ENCODE data around the gene TEX14. TPM values are rescaled to one million over a fixed set of nuclear protein-coding genes. Genes with fewer than 3 reads are reported as not detected.

Gene TEX14
- total RNA-seq, 1 experiment from 2014 or later, result 0.55 TPM

- Histone ChIP-seq H3K27ac (no peak overlapping the region), H3K9me2 (ENCODE audit: insufficient read depth) (no peaks in the 10 kb centered on the region), H3K4me1 (replicated peaks; ENCODE audit: insufficient read depth) (no peaks in the 10 kb centered on the region), H3K27me3 (ENCODE audit: insufficient read depth, low read depth) (no peaks in the 10 kb centered on the region), H3K4me2 (no peak overlapping the region), H3K79me2 (ENCODE audit: low read depth) (no peaks in the 10 kb centered on the region), H4K20me1 (ENCODE audit: insufficient read depth) (no peaks in the 10 kb centered on the region), H2AFZ (no peak overlapping the region), H3F3A (ENCODE audit: insufficient read depth, low read depth) (no peaks in the 10 kb centered on the region), H3K4me3 (no peak overlapping the region), H3K9me3 (ENCODE audit: insufficient read depth, low read depth) (no peaks in the 10 kb centered on the region), H3K36me3 (ENCODE audit: low read depth) (no peaks in the 10 kb centered on the region)
- ChIA-PET POLR2A (ENCODE audit: unreplicated experiment) (no interaction called here), CTCF (no interaction called here)
- TF ChIP-seq, protein P1, sequence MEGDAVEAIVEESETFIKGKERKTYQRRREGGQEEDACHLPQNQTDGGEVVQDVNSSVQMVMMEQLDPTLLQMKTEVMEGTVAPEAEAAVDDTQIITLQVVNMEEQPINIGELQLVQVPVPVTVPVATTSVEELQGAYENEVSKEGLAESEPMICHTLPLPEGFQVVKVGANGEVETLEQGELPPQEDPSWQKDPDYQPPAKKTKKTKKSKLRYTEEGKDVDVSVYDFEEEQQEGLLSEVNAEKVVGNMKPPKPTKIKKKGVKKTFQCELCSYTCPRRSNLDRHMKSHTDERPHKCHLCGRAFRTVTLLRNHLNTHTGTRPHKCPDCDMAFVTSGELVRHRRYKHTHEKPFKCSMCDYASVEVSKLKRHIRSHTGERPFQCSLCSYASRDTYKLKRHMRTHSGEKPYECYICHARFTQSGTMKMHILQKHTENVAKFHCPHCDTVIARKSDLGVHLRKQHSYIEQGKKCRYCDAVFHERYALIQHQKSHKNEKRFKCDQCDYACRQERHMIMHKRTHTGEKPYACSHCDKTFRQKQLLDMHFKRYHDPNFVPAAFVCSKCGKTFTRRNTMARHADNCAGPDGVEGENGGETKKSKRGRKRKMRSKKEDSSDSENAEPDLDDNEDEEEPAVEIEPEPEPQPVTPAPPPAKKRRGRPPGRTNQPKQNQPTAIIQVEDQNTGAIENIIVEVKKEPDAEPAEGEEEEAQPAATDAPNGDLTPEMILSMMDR (conservative IDR thresholded peaks at IDR 0.05), result no peak
- no peak for TF ChIP-seq EZH2 (IDR thresholded peaks at IDR 0.05; ENCODE audit: low read depth)
- intact Hi-C loops (cut with micrococcal nuclease; ENCODE audit: unreplicated experiment), result no loop called here
- BruUV-seq (replicated peaks), result no TSS peak
- DNase-seq, result no peak
These were observed 89.9 kb downstream of the TEX14 start for GRCh38 chr17:58601976-58602375.

GRCh38 chr17:58597371-58597770, 94.5 kb downstream of the TEX14 start:
- H3K27me3 ChIP-seq (ENCODE audit: insufficient read depth, low read depth), result no peaks in the 10 kb centered on the region
- ChIA-PET POLR2A (ENCODE audit: unreplicated experiment) (no interaction called here), CTCF (no interaction called here)
- H3K27ac ChIP-seq, result no peak overlapping the region
- H3F3A ChIP-seq (ENCODE audit: insufficient read depth, low read depth), result no peaks in the 10 kb centered on the region
- no TSS peak for BruUV-seq (replicated peaks)
- H3K79me2 ChIP-seq (ENCODE audit: low read depth), result no peaks in the 10 kb centered on the region
- DNase-seq, result no peak
- no peaks in the 10 kb centered on the region for H4K20me1 ChIP-seq (ENCODE audit: insufficient read depth)
- no peak overlapping the region for H3K4me2 ChIP-seq
- no peaks in the 10 kb centered on the region for H3K36me3 ChIP-seq (ENCODE audit: low read depth)
- no peaks in the 10 kb centered on the region for H3K9me3 ChIP-seq (ENCODE audit: insufficient read depth, low read depth)
- H3K4me1 ChIP-seq (replicated peaks; ENCODE audit: insufficient read depth), result no peaks in the 10 kb centered on the region
- no peaks in the 10 kb centered on the region for H3K9me2 ChIP-seq (ENCODE audit: insufficient read depth)
- TF ChIP-seq EZH2 (IDR thresholded peaks at IDR 0.05; ENCODE audit: low read depth), result no peak
- TF ChIP-seq, protein P1 (conservative IDR thresholded peaks at IDR 0.05), result no peak
- intact Hi-C loops (cut with micrococcal nuclease; ENCODE audit: unreplicated experiment), result no loop called here
- H2AFZ ChIP-seq, result no peak overlapping the region
- no peak overlapping the region for H3K4me3 ChIP-seq

DNA sequence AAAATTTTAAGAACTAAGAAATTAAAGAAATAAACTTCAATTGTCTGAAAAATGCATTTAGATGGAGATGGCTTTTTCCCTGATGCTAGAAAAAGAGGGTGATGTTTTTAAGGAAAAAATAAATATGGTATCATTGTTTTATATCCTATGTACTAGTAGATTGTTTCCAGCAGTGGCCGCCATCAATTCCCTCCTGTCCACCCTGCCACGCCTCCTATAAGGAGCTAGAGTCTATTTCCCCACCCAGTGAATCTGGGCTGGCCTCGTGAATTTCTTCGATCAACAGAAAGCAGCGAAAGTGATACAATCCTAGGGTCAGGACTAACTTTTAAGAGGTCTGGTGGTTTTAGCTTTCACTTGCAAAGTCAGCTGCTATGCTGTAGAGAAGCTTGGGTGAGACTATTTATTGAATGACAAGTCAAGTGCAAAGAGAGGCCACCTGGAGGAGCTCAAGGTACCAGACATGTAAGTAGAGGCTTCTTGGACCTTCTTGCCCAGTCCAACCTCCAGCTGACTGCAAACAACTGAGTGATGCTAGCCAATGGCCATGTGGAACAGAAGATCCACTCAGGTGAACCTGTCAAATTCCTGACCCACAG, 96.6 kb downstream of the TEX14 start:
- Histone ChIP-seq H3K9me3 (ENCODE audit: insufficient read depth, low read depth) (no peaks in the 10 kb centered on the region), H3K27me3 (ENCODE audit: insufficient read depth, low read depth) (no peaks in the 10 kb centered on the region), H3K79me2 (ENCODE audit: low read depth) (no peaks in the 10 kb centered on the region), H3K36me3 (ENCODE audit: low read depth) (no peaks in the 10 kb centered on the region), H3K9me2 (ENCODE audit: insufficient read depth) (no peaks in the 10 kb centered on the region), H4K20me1 (ENCODE audit: insufficient read depth) (no peaks in the 10 kb centered on the region), H2AFZ (no peak overlapping the region), H3K4me3 (no peak overlapping the region), H3F3A (ENCODE audit: insufficient read depth, low read depth) (no peaks in the 10 kb centered on the region), H3K4me1 (replicated peaks; ENCODE audit: insufficient read depth) (no peaks in the 10 kb centered on the region), H3K27ac (no peak overlapping the region), H3K4me2 (no peak overlapping the region)
- intact Hi-C loops (cut with micrococcal nuclease; ENCODE audit: unreplicated experiment), result no loop called here
- no peak for DNase-seq
- no peak for TF ChIP-seq EZH2 (IDR thresholded peaks at IDR 0.05; ENCODE audit: low read depth)
- TF ChIP-seq, protein P1 (conservative IDR thresholded peaks at IDR 0.05), result no peak
- ChIA-PET CTCF (interaction anchor here (1.0 kb wide), 1 partner anchor 278 kb away, joined by 4 read pairs; no protein-coding TSS in a partner anchor), POLR2A (ENCODE audit: unreplicated experiment) (interaction anchor here (0.6 kb wide), 1 partner anchor 37 kb away, joined by 3 read pairs; no protein-coding TSS in a partner anchor)
- no TSS peak for BruUV-seq (replicated peaks)

All from PC-9 (cell line).